CD4-positive, alpha-beta T cell treated with Interleukin-17A for 1 hour (primary cell): ENCODE measurements around the gene ILF3.

ENCODE experiments used
- DNase-seq: peaks from one replicate; pipeline ENCODE4 v3.0.0-alpha.2; 2020

ILF3 gene

GRCh38 chr19:10701955-10702525 is 47.9 kb downstream of the ILF3 start:
- DNase-seq = no peak

GRCh38 chr19:10706990-10707389 is 52.8 kb downstream of the ILF3 start:
- no peak for DNase-seq

GRCh38 chr19:10707440-10707839 is 53.3 kb downstream of the ILF3 start:
- no peak for DNase-seq

- no peak for DNase-seq
Observed at GRCh38 chr19:10708291-10708690, 54.1 kb downstream of the ILF3 start.

- DNase-seq = no peak
Observed at GRCh38 chr19:10712045-10712444, 57.9 kb downstream of the ILF3 start.

GRCh38 chr19:10712754-10713153 is 58.6 kb downstream of the ILF3 start:
- no peak for DNase-seq

- DNase-seq = no peak
Observed at GRCh38 chr19:10713317-10713716, 59.2 kb downstream of the ILF3 start.

GRCh38 chr19:10717054-10717355 is 62.9 kb downstream of the ILF3 start:
- no peak for DNase-seq

GRCh38 chr19:10717356-10718204 is 63.4 kb downstream of the ILF3 start, which contains the start of gene DNM2:
DNM2 (plus strand) TSS chr19:10718079; CDS start chr19:10718243, 164 bp downstream.
- peak; percentile 100 for DNase-seq

GRCh38 chr19:10718205-10719196 is 64.4 kb downstream of the ILF3 start:
- peak; percentile 44 for DNase-seq

GRCh38 chr19:10719466-10719961 is 65.4 kb downstream of the ILF3 start:
- DNase-seq = no peak

- no peak for DNase-seq
Observed at GRCh38 chr19:10720607-10721125, 66.5 kb downstream of the ILF3 start.

GRCh38 chr19:10723591-10723990 is 69.4 kb downstream of the ILF3 start:
- no peak for DNase-seq

- DNase-seq = no peak
Observed at GRCh38 chr19:10724573-10725071, 70.5 kb downstream of the ILF3 start.

- DNase-seq = no peak
Observed at GRCh38 chr19:10725415-10725814, 71.3 kb downstream of the ILF3 start.

- no peak for DNase-seq
Observed at GRCh38 chr19:10726268-10726667, 72.1 kb downstream of the ILF3 start.

- DNase-seq = no peak
Observed at GRCh38 chr19:10727685-10728201, 73.6 kb downstream of the ILF3 start.

GRCh38 chr19:10729411-10729810 is 75.3 kb downstream of the ILF3 start:
- DNase-seq = no peak

- DNase-seq = no peak
Observed at GRCh38 chr19:10730932-10731331, 76.8 kb downstream of the ILF3 start.

GRCh38 chr19:10735741-10736140 is 81.6 kb downstream of the ILF3 start:
- no peak for DNase-seq

- DNase-seq = no peak
Observed at GRCh38 chr19:10736189-10736588, 82.0 kb downstream of the ILF3 start.

GRCh38 chr19:10736916-10737551 is 82.9 kb downstream of the ILF3 start:
- DNase-seq = no peak
